NOMO-1 (cell line): ENCODE measurements around the gene CECR2.
"Not testable (repeated sequence)": the region's sequence is repeated elsewhere in the genome, so short reads cannot be mapped to it uniquely, and the experiment has no call there.

Experiments used
- DNase-seq, 2 experiments: peaks; one replicate each; lab custom pipeline; 2025; ENCODE audit not compliant: unreplicated experiment in 2 of 2; lab: John Stamatoyannopoulos, UW

The CECR2 gene

GRCh38 chr22:17400305-17400704 lies 31.0 kb downstream of the CECR2 start:
- DNase-seq, result no peak

DNA sequence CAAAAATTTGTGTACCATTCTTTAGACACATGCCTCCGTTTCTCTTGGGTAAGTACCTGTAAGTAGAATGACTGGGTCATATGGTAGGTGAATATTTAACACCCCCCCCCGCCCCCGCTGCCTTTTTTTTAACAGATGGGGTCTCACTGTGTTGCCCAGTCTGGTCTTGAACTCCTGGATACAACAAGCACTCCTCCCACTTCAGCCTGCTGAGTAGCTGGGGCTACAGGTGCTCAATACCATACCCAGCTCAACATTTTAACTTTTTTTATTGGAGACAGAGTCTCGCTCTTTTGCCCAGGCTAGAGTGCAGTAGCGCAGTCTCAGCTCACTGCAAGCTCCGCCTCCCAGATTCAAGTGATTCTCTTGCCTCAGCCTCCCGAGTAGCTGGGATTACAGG lies 32.5 kb downstream of the CECR2 start:
- no peak for DNase-seq

GRCh38 chr22:17402293-17402692 lies 33.0 kb downstream of the CECR2 start:
- no peak for DNase-seq

- DNase-seq, result no peak
Observed at GRCh38 chr22:17403906-17404305, 34.6 kb downstream of the CECR2 start.

DNA sequence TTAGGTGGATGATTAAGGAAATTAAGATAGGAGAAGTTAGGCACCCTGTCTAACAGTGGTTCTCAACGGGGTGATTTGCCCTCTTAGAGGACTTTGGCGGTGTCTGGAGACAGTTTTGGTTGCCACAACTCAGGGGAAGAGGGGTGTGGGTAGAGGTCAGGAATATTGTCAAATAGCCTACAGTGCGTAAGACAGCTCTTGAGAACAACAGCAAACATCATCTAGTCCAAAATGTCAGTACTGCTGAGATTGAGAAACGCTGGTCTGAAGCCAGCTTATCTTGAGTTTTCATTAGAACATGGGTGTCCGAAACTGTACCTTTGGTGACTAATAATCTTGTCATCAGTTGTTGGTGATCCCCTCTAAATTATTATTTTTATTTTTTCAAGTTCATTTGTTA lies 38.4 kb downstream of the CECR2 start:
- no peak for DNase-seq

GRCh38 chr22:17410576-17410975 lies 41.3 kb downstream of the CECR2 start:
- DNase-seq, result no peak

DNA sequence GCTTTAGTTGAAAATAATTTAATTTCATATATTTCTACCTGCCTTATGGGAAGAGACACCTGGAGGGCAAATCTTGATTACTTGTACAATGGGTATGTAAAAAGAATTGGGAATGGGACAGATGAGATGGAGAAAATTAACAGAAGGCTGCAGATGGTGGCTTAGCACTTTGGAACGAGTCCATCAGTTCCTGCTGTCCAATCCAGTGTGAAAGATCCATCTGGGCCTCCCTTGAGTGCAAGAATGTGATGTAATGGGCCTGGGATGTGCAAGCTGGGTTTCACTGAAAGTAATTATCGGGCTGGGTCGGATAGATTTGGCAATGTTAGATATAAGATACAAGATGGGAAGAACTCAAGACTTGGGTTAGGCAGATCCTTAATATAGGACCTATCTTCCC lies 42.0 kb downstream of the CECR2 start:
- no peak for DNase-seq

DNA sequence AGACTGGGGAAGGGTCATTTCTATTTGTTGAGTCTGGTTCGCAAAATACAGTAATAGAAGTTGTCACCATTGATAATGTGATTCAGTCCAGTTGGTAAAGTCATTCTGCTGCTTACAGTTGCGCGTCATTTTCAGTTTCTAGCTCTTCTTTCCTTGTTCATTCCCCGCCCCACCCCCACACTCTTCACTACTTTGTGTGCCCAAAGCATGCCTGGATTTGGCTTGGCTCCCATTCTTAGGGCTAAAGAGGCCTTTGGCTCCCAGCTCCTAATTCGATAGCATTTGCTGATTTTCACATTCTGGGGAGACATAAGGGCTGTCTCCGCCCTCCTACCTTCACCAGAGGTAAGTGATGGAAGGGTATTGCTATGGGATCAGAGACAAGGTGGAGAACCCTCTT lies 43.0 kb downstream of the CECR2 start:
- no peak for DNase-seq

DNA sequence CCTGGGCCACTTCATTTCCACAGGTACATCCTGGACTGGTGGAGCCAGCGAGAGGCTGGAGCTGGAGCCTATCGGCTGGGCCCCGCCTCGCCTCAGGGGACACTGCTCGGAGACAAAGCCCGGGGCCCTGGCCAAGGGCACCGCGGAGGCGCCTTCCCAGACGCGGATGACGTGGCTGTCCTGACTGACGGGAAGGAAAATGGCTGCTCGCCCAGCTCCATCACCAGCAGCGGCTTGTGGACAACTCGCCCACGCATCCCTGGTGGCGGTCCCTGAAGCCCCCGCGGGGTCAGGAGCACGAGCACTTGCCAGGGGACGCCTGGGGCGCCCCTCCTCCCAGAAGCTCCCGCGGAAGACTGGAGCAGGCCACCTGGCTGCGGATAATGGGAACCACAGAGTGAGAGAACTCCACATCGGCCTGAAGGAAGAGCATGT lies 49.6 kb downstream of the CECR2 start:
- no peak for DNase-seq

GRCh38 chr22:17419348-17419747 lies 50.1 kb downstream of the CECR2 start:
- no peak for DNase-seq

GRCh38 chr22:17422736-17423343 lies 53.6 kb downstream of the CECR2 start:
- no peak for DNase-seq

- DNase-seq, result no peak
Observed at GRCh38 chr22:17423616-17424015, 54.4 kb downstream of the CECR2 start.

DNA sequence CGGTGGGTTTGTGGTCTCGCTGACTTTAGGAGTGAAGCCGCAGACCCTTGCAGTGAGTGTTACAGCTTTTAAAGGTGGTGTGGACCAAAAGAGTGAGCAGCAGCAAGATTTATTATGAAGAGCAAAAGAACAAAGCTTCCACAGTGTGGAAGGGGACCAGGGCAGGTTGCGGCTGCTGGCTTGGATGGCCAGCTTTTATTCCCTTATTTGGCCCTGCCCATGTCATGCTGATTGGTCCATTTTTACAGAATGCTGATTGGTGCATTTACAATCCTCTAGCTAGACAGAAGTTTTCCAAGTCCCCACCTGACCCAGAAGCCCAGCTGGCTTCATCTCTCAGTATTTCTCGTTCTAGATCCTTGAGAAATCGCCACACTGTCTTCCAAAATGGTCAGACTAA lies 58.3 kb downstream of the CECR2 start:
- DNase-seq, result not testable (repeated sequence)

GRCh38 chr22:17429516-17429915 lies 60.3 kb downstream of the CECR2 start:
- peak; percentile 8 to 51 for DNase-seq

DNA sequence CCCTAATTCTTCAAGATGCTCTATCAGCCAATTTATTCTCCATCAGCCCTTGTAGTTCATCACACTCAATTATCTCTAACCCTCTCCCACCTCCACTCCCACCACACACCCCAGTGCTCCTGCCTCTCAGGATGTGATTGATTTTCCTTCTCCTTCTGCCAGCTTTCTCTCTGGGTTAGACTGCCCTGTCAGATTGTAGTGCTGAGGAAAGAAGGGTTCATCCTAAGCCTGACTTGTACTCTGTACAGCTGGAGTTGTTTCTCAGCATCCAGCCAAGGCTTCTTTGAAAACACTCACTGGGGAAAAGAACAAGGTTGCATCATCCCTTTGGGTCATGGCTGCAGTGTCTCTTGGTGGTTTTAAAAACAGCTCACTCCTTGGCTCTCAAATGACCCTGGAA lies 61.2 kb downstream of the CECR2 start:
- no peak for DNase-seq

- no peak for DNase-seq
Observed at GRCh38 chr22:17431179-17431578, 61.9 kb downstream of the CECR2 start.

DNA sequence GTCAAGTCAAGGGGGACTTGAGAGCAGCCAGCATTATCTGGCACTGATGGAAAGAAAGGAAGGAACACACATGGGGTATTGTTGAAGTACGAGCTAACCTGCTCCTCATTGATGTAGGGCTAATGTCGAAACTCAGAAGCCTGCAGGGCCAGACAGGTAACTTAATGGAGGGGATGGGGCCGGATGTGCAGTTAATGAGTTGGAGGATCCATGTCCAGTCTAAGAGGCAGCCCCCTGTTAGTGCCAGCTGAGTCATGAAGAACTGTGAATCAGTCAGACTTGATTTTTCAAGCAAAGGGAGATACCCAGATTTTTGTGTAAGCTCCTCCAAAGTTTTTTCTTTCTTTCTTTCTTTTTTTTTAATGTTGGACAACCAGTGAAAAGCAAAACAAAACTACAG lies 65.6 kb downstream of the CECR2 start:
- no peak for DNase-seq

DNA sequence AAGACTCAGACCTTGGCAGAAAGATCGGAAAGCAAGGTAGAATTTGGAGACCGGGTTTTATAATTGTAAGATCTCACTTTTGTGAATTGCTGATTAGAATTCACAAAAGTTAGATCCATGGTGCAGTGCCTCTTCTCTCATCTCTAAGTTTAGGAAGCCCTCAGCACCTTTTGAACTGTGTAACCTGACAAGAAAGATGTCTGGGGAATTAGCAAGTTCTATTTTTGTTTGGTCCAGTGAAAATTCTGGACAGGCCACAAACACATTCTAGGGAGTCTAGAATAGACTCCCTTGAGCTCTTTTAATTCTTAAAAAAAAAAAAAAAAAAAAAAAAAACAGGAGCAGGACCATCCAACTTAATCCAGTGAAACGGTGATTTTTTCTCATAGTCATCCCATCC lies 66.1 kb downstream of the CECR2 start:
- DNase-seq, result no peak

GRCh38 chr22:17436382-17436980 lies 67.2 kb downstream of the CECR2 start:
- peak; percentile 19 to 49 for DNase-seq

GRCh38 chr22:17436981-17437412 lies 67.7 kb downstream of the CECR2 start:
- DNase-seq, result no peak

GRCh38 chr22:17438026-17438425 lies 68.8 kb downstream of the CECR2 start:
- DNase-seq, result no peak

GRCh38 chr22:17441326-17441725 lies 72.1 kb downstream of the CECR2 start:
- no peak for DNase-seq
